Ovary (tissue), 9 donors: ENCODE data around the gene NTRK1. TPM values are rescaled to one million over a fixed set of nuclear protein-coding genes. Genes with fewer than 3 reads are reported as not detected.

ENCODE experiments used
- DNase-seq, 5 donors: peaks; one replicate each; pipeline ENCODE4 v3.0.0-alpha.2; 2019 to 2020
- H3K27ac ChIP-seq, 2 donors: fragments of 200-600 bp; one replicate each; pipeline versions ENCODE4 v1.5.1 to v1.8.0; 2019 to 2022
- H3K27me3 ChIP-seq: fragments of 200-600 bp; one replicate; pipeline ENCODE4 v1.8.0; 2022
- H3K36me3 ChIP-seq: fragments of 200-600 bp; sonication (generic); one replicate; pipeline ENCODE4 v1.5.1; 2019
- H3K4me1 ChIP-seq: one replicate; pipeline ENCODE4 v1.8.1; 2013; ENCODE audit warnings: mild to moderate bottlenecking, moderate library complexity; ENCODE audit not compliant: insufficient read depth
- H3K4me3 ChIP-seq: fragments of 200-600 bp; sonication (generic); one replicate; pipeline ENCODE4 v1.5.1; 2017
- H3K9me3 ChIP-seq, 2 donors: fragments of 200-600 bp in 1 of 2; sonication (generic) in 1 of 2; one replicate each; pipeline versions ENCODE4 v1.5.1 to v1.8.1; 2013 to 2019; ENCODE audit warnings: mild to moderate bottlenecking in 1 of 2, moderate library complexity in 1 of 2
- CTCF ChIP-seq, 3 donors: fragments of 450-650 bp in 2 of 3; fragments of 200-600 bp in 1 of 3; IDR thresholded peaks; one replicate each; pipeline versions ENCODE4 v1.5.1 to v1.8.0; 2016 to 2022; ENCODE audit warnings: antibody characterized with exemption in 3 of 3, mild to moderate bottlenecking in 1 of 3
- EP300 ChIP-seq: sonication (generic); formaldehyde crosslinking; IDR thresholded peaks from one replicate; pipeline ENCODE4 v1.6.1; 2017; ENCODE audit warnings: antibody characterized with exemption
- POLR2A ChIP-seq: fragments of 450-650 bp; IDR thresholded peaks from one replicate; pipeline ENCODE4 v1.6.1; 2017; ENCODE audit warnings: antibody characterized with exemption, mild to moderate bottlenecking, moderate library complexity
- WGBS, 3 donors: extraction: QIAGEN DNeasy Blood & Tissue Kit in 1 of 3; methylation state at CpG; one replicate each; pipeline versions ENCODE4 v1.1.5 to v1.1.7; 2013 to 2017; 5-methylcytosine and 5-hydroxymethylcytosine counted together
- intact Hi-C, 4 donors: fragments of 100-400 bp; cut with DNase I; formaldehyde crosslinking; loops; one replicate each; pipeline versions ENCODE4 v1.11.0 to v1.15.1; 2022 to 2023
- polyA plus RNA-seq, 2 donors: library from polyadenylated mRNA; stranded (reverse); fragments of 200-250 nt in 1 of 2; fragments of 350-450 nt in 1 of 2; fragmentation: Illumina TruSeq in 1 of 2; extraction: RNeasy Lipid Tissue Mini Kit (QIAGEN cat#74804) in 1 of 2; gene quantifications; one replicate each; pipeline ENCODE4 v1.2.3, GENCODE V29; 2013 to 2014
- total RNA-seq, 7 donors: library from RNA; depleted of rRNA in 2 of 7; stranded (reverse); fragments of >200 nt in 2 of 7; fragmentation: NEBNext Ultra II Directional in 3 of 7; extraction: Animal tissue kit (Norgen Biotek cat#: 25700) in 3 of 7; gene quantifications; one replicate each; pipeline versions ENCODE4 v1.1.0 to v1.2.4, GENCODE V29; 2016 to 2023
- donor health status: DM: no; HTN: no; CAD: no; lungs with moderate emphysema.
- donor health status: DM: no; HTN: no; CAD: no.
- donor health status: Bipolar disorder and iron deficiency.
- donor health status: DM: yes; HTN: yes; CAD: no.
- donor health status: DM: no; HTN: no; CAD: no.
- donor health status: DM: yes; HTN: yes; CAD: no.

The NTRK1 gene
- total and polyA plus RNA-seq, 9 donors: 0.11 to 0.92 (median 0.38) TPM; not detected in 4

- H3K4me1 ChIP-seq: peaks cover 2% of the 10 kb centered on the region
- H3K4me3 ChIP-seq: no peak overlapping the region
- intact Hi-C loops: no loop called here
- TF ChIP-seq EP300 (no peak), CTCF (IDR thresholded peaks at IDR 0.05) (no peak), POLR2A (no peak)
- H3K36me3 ChIP-seq: no peaks in the 10 kb centered on the region
- no peaks in the 10 kb centered on the region for H3K9me3 ChIP-seq
- no peaks in the 10 kb centered on the region for H3K27me3 ChIP-seq
- 66 to 74% (median 69%) methylated on average over 8 of the region's 8 CpGs for WGBS, 3 donors
- no peak overlapping the region for H3K27ac ChIP-seq
- DNase-seq: no peak
Observed at GRCh38 chr1:156840186-156840897, 20.3 kb upstream of the NTRK1 start.

GRCh38 chr1:156840898-156841279 lies 19.8 kb upstream of the NTRK1 start:
- H3K27me3 ChIP-seq: no peaks in the 10 kb centered on the region
- no peak overlapping the region for H3K4me3 ChIP-seq
- 55 to 65% (median 61%) methylated on average over 14 of the region's 14 CpGs for WGBS, 3 donors
- H3K27ac ChIP-seq: no peak overlapping the region
- H3K36me3 ChIP-seq: no peaks in the 10 kb centered on the region
- DNase-seq: no peak
- no peaks in the 10 kb centered on the region for H3K9me3 ChIP-seq
- intact Hi-C loops: no loop called here
- no peak for TF ChIP-seq POLR2A
- TF ChIP-seq CTCF (IDR thresholded peaks at IDR 0.05): no peak
- TF ChIP-seq EP300: no peak
- H3K4me1 ChIP-seq: peaks cover 2% of the 10 kb centered on the region

GRCh38 chr1:156841295-156841855 lies 19.3 kb upstream of the NTRK1 start:
- Histone ChIP-seq H3K9me3 (no peaks in the 10 kb centered on the region), H3K36me3 (no peaks in the 10 kb centered on the region), H3K4me1 (peaks cover 2% of the 10 kb centered on the region), H3K4me3 (no peak overlapping the region), H3K27ac (no peak overlapping the region), H3K27me3 (no peaks in the 10 kb centered on the region)
- TF ChIP-seq POLR2A (no peak), EP300 (no peak), CTCF (IDR thresholded peaks at IDR 0.05) (no peak)
- intact Hi-C loops: no loop called here
- DNase-seq: no peak
- WGBS, 3 donors: 76 to 85% (median 80%) methylated on average over 16 of the region's 16 CpGs

- 79 to 87% (median 84%) methylated on average over 9 of the region's 9 CpGs for WGBS, 3 donors
Observed at GRCh38 chr1:156842618-156843300, 17.9 kb upstream of the NTRK1 start.

More at GRCh38 chr1:156842618-156843300, 17.9 kb upstream of the NTRK1 start:
- Histone ChIP-seq H3K27me3 (no peaks in the 10 kb centered on the region), H3K9me3 (no peaks in the 10 kb centered on the region), H3K36me3 (no peaks in the 10 kb centered on the region), H3K4me3 (no peak overlapping the region), H3K4me1 (peaks cover 2% of the 10 kb centered on the region), H3K27ac (no peak overlapping the region)
- TF ChIP-seq CTCF (IDR thresholded peaks at IDR 0.05) (no peak), POLR2A (no peak), EP300 (no peak)
- intact Hi-C loops: no loop called here
- no peak for DNase-seq
